Testis (tissue), 3 donors: ENCODE measurements around the gene EFNA5. TPM values are rescaled to one million over a fixed set of nuclear protein-coding genes. Genes with fewer than 3 reads are reported as not detected.

Experiments
- DNase-seq: peaks from one replicate; pipeline ENCODE4 v3.0.0-alpha.2; 2019
- H3K27ac ChIP-seq, 2 donors: fragments of 200-600 bp; sonication (generic); one replicate each; pipeline ENCODE4 v1.5.1; 2019
- H3K27me3 ChIP-seq: fragments of 200-600 bp; sonication (generic); one replicate; pipeline ENCODE4 v1.5.1; 2019
- H3K36me3 ChIP-seq: fragments of 200-600 bp; sonication (generic); one replicate; pipeline ENCODE4 v1.5.1; 2017; ENCODE audit warnings: low read depth; ENCODE audit errors: missing control alignments
- H3K4me1 ChIP-seq: fragments of 200-600 bp; sonication (generic); one replicate; pipeline ENCODE4 v1.5.1; 2019
- H3K4me3 ChIP-seq, 2 donors: fragments of 200-600 bp; sonication (generic); one replicate each; pipeline ENCODE4 v1.5.1; 2017 to 2019
- H3K9me3 ChIP-seq: fragments of 200-600 bp; sonication (generic); one replicate; pipeline ENCODE4 v1.5.1; 2017
- CTCF ChIP-seq, 3 experiments: fragments of 450-650 bp in 2 of 3; fragments of 200-600 bp in 1 of 3; sonication (generic) in 1 of 3; IDR thresholded peaks; one replicate each; pipeline ENCODE4 v1.5.1; 2016 to 2019; ENCODE audit warnings: antibody characterized with exemption in 3 of 3, mild to moderate bottlenecking in 2 of 3, moderate library complexity in 1 of 3
- POLR2A ChIP-seq: fragments of 450-650 bp; IDR thresholded peaks from one replicate; pipeline ENCODE4 v1.6.1; 2017; ENCODE audit warnings: antibody characterized with exemption, mild to moderate bottlenecking, moderate library complexity
- WGBS, 2 donors: methylation state at CpG; one replicate each; pipeline ENCODE4 v1.1.5; 2018; 5-methylcytosine and 5-hydroxymethylcytosine counted together
- intact Hi-C: fragments of 100-400 bp; cut with DNase I; formaldehyde crosslinking; loops from one replicate; pipeline ENCODE4 v1.15.1; 2023; ENCODE audit warnings: low total_unique reads
- polyA plus RNA-seq: library from polyadenylated mRNA; stranded (reverse); fragments of 350-450 nt; fragmentation: Illumina TruSeq; extraction: RNeasy Lipid Tissue Mini Kit (QIAGEN cat#74804); gene quantifications from one replicate; pipeline ENCODE4 v1.2.3, GENCODE V29; 2014; ENCODE audit warnings: low read depth, low replicate concordance; ENCODE audit not compliant: insufficient read depth
- total RNA-seq, 2 donors: library from RNA; depleted of rRNA; stranded (reverse); fragments of >200 nt; gene quantifications; one replicate each; pipeline ENCODE4 v1.2.3, GENCODE V29; 2016

Gene EFNA5
- total and polyA plus RNA-seq, 3 donors from 2014 or later = 2.6 to 5.4 (median 3.5) TPM

GRCh38 chr5:107610798-107611197 lies 59.9 kb downstream of the EFNA5 start:
- 82 to 89% methylated on average over 12 of the region's 12 CpGs for WGBS, 2 donors
- no peaks in the 10 kb centered on the region for H3K9me3 ChIP-seq
- no peaks in the 10 kb centered on the region for H3K27me3 ChIP-seq
- no peaks in the 10 kb centered on the region for H3K36me3 ChIP-seq
- TF ChIP-seq POLR2A (no peak), CTCF (IDR thresholded peaks at IDR 0.05) (no peak)
- intact Hi-C loops = no loop called here
- no peak overlapping the region for H3K4me3 ChIP-seq
- no peak for DNase-seq
- H3K27ac ChIP-seq = no peak overlapping the region
- H3K4me1 ChIP-seq = no peaks in the 10 kb centered on the region

- intact Hi-C loops = no loop called here
- H3K36me3 ChIP-seq = no peaks in the 10 kb centered on the region
- TF ChIP-seq POLR2A (no peak), CTCF (IDR thresholded peaks at IDR 0.05) (no peak)
- H3K9me3 ChIP-seq = no peaks in the 10 kb centered on the region
- H3K27me3 ChIP-seq = no peaks in the 10 kb centered on the region
- 74 to 75% methylated on average over 9 of the region's 9 CpGs for WGBS, 2 donors
- DNase-seq = no peak
- no peak overlapping the region for H3K4me3 ChIP-seq
- no peak overlapping the region for H3K27ac ChIP-seq
- no peaks in the 10 kb centered on the region for H3K4me1 ChIP-seq
These were observed 62.9 kb downstream of the EFNA5 start for GRCh38 chr5:107607671-107608345.

GRCh38 chr5:107607196-107607595 lies 63.5 kb downstream of the EFNA5 start:
- TF ChIP-seq POLR2A (no peak), CTCF (IDR thresholded peaks at IDR 0.05) (no peak)
- Histone ChIP-seq H3K4me3 (no peak overlapping the region), H3K9me3 (no peaks in the 10 kb centered on the region), H3K27me3 (no peaks in the 10 kb centered on the region), H3K4me1 (no peaks in the 10 kb centered on the region), H3K36me3 (no peaks in the 10 kb centered on the region), H3K27ac (no peak overlapping the region)
- intact Hi-C loops = no loop called here
- 92 to 93% methylated on average over 6 of the region's 6 CpGs for WGBS, 2 donors
- no peak for DNase-seq

GRCh38 chr5:107605596-107606125 lies 65.1 kb downstream of the EFNA5 start:
- Histone ChIP-seq H3K4me3 (no peak overlapping the region), H3K9me3 (no peaks in the 10 kb centered on the region), H3K27me3 (no peaks in the 10 kb centered on the region), H3K36me3 (no peaks in the 10 kb centered on the region), H3K27ac (no peak overlapping the region), H3K4me1 (no peaks in the 10 kb centered on the region)
- intact Hi-C loops = no loop called here
- DNase-seq = no peak
- TF ChIP-seq POLR2A = no peak
- TF ChIP-seq CTCF (IDR thresholded peaks at IDR 0.05) = no peak
- 84 to 88% methylated on average over 2 of the region's 2 CpGs for WGBS, 2 donors

- Histone ChIP-seq H3K27ac (no peak overlapping the region), H3K4me1 (no peaks in the 10 kb centered on the region), H3K27me3 (no peaks in the 10 kb centered on the region), H3K4me3 (no peak overlapping the region), H3K9me3 (no peaks in the 10 kb centered on the region), H3K36me3 (no peaks in the 10 kb centered on the region)
- intact Hi-C loops = no loop called here
- TF ChIP-seq POLR2A (no peak), CTCF (IDR thresholded peaks at IDR 0.05) (no peak)
- WGBS, 2 donors = 86% methylated on average over 3 of the region's 3 CpGs
- DNase-seq = no peak
These were observed 65.7 kb downstream of the EFNA5 start for GRCh38 chr5:107604990-107605389.
